Measurements from ENCODE around the gene CCDC122. TPM values are rescaled to one million over a fixed set of nuclear protein-coding genes. Genes with fewer than 3 reads are reported as not detected.

Gene CCDC122
- total RNA-seq, 1 donor from 2014 or later: 7.4 TPM

DNA sequence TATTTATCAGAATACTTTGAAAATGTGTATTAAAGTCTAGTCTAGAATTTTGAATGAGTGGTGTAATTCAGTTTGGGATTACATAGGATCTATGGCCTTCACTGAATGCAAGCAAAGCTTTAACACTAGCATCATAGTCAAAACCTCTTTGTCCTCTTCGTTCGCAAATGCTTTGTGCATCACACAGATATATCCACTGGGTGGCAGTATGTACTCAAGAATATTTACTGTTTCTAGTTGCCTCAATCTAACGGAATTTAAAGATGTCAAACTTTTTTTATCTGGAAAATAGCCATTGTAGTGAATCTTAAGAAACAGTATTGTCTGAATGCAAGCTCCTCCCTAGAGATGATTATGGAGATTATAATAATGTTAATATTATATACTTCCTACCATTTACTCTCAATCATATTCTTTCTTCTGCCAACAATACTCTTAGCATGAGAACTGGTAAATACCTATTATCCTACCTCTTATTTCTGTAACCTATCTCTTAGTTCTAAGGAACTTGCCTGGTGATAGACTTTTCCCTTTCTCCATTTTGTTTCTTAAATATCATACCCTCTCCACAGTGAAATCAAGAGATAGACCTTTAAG, 26.0 kb upstream of the CCDC122 start:
- TF ChIP-seq, protein P1, sequence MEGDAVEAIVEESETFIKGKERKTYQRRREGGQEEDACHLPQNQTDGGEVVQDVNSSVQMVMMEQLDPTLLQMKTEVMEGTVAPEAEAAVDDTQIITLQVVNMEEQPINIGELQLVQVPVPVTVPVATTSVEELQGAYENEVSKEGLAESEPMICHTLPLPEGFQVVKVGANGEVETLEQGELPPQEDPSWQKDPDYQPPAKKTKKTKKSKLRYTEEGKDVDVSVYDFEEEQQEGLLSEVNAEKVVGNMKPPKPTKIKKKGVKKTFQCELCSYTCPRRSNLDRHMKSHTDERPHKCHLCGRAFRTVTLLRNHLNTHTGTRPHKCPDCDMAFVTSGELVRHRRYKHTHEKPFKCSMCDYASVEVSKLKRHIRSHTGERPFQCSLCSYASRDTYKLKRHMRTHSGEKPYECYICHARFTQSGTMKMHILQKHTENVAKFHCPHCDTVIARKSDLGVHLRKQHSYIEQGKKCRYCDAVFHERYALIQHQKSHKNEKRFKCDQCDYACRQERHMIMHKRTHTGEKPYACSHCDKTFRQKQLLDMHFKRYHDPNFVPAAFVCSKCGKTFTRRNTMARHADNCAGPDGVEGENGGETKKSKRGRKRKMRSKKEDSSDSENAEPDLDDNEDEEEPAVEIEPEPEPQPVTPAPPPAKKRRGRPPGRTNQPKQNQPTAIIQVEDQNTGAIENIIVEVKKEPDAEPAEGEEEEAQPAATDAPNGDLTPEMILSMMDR (IDR thresholded peaks at IDR 0.05; ENCODE audit: insufficient read depth, low read length, poor library complexity, severe bottlenecking): peak; percentile 57
- H3K4me3 ChIP-seq (ENCODE audit: low read depth, low read length): no peak overlapping the region
- peak; percentile 29 for DNase-seq (ENCODE audit: low read depth)
- no peaks in the 10 kb centered on the region for H3K36me3 ChIP-seq (ENCODE audit: control insufficient read depth, insufficient read depth, low read length)
- no peaks in the 10 kb centered on the region for H3K27me3 ChIP-seq (ENCODE audit: control insufficient read depth, insufficient read depth, low read length)

DNA sequence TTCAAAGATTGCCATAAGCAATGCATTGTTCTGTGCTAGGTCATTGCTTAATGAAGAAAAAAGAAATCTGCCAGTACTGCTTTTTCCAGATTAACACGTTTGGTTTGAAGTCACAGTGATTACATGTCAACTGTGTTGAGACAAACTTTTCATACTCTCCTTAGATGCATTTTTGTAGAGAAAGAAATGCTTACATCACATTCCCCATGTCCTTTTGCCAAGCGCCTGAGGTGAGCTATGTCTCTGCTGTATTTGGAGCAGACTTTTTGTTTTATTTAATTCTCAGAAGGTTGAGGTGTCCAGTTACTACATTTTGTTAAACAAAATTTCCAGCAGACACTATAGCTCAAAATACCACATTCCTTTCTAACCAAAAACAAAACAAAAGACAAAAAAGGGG, 16.4 kb upstream of the CCDC122 start:
- no peak for DNase-seq (ENCODE audit: low read depth)

DNA sequence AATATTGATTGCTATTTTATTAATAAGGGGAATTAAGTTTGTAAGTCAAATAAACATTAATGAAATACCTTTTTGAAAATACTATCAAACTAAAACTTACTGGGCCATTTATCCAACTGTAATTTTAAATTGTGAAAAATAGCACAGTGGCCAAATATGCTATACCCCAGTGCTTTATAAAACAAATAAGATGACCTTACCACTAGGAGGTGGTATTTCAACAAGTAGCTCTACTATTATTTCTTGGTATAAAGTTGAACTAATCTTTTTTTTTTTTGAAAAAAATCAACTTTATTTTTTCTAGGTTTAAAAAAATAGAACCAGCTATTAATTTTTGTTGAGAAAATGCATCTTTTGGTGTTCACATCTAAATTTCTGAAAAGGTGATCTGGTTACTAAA, 14.9 kb upstream of the CCDC122 start:
- Histone ChIP-seq H3K36me3 (ENCODE audit: control insufficient read depth, insufficient read depth, low read length) (no peaks in the 10 kb centered on the region), H3K27me3 (ENCODE audit: control insufficient read depth, insufficient read depth, low read length) (no peaks in the 10 kb centered on the region), H3K4me3 (ENCODE audit: low read depth, low read length) (no peak overlapping the region)
- TF ChIP-seq, protein P1 (IDR thresholded peaks at IDR 0.05; ENCODE audit: insufficient read depth, low read length, poor library complexity, severe bottlenecking): peak; percentile 40
- DNase-seq (ENCODE audit: low read depth): no peak

More for the DNA sequence above, 16.4 kb upstream of the CCDC122 start:
- H3K4me3 ChIP-seq (ENCODE audit: low read depth, low read length): no peak overlapping the region
- no peaks in the 10 kb centered on the region for H3K36me3 ChIP-seq (ENCODE audit: control insufficient read depth, insufficient read depth, low read length)
- H3K27me3 ChIP-seq (ENCODE audit: control insufficient read depth, insufficient read depth, low read length): no peaks in the 10 kb centered on the region
- TF ChIP-seq, protein P1 (IDR thresholded peaks at IDR 0.05; ENCODE audit: insufficient read depth, low read length, poor library complexity, severe bottlenecking): no peak

DNA sequence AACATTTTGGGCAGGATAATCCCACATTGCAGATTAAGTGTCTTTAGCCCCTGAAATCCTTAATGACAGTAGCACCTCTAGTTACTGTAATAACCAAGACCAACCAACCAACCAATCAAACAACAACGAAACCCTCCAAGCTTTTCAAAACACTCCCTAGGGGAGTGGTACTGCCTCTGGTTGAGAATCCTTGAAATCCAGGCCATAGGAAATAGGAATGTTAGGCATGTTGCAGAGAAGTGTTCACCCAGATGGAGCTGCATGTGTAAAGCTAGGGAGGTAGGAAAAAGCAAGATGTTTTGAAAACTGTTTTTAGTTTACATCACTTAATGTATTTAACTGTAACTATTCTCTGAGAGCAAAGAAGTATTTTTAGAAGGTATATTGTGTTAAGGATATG, 4.7 kb upstream of the CCDC122 start:
- H3K36me3 ChIP-seq (ENCODE audit: control insufficient read depth, insufficient read depth, low read length): no peaks in the 10 kb centered on the region

DNA sequence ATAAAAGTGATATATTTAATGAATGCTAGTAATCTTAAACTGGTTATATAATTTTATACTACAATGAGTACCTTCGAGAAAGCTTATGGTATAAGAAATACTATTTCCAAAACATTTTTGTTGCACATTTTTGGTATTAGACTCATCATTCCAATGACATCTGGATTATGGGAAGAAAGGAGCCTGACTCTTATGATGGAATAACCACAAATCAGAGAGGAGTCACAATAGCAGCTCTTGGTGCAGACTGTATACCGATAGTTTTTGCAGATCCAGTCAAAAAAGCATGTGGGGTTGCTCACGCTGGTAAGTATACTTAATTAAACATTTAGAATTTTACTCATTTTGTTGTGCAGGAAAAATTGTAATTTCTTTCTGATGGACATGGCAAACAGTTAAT, 4.1 kb upstream of the CCDC122 start:
- no peak overlapping the region for H3K4me3 ChIP-seq (ENCODE audit: low read depth, low read length)
- no peak for DNase-seq (ENCODE audit: low read depth)
- no peaks in the 10 kb centered on the region for H3K27me3 ChIP-seq (ENCODE audit: control insufficient read depth, insufficient read depth, low read length)
- H3K36me3 ChIP-seq (ENCODE audit: control insufficient read depth, insufficient read depth, low read length): no peaks in the 10 kb centered on the region
- TF ChIP-seq, protein P1 (IDR thresholded peaks at IDR 0.05; ENCODE audit: insufficient read depth, low read length, poor library complexity, severe bottlenecking): no peak

More for the DNA sequence above, 4.7 kb upstream of the CCDC122 start:
- TF ChIP-seq, protein P1 (IDR thresholded peaks at IDR 0.05; ENCODE audit: insufficient read depth, low read length, poor library complexity, severe bottlenecking): no peak
- H3K27me3 ChIP-seq (ENCODE audit: control insufficient read depth, insufficient read depth, low read length): no peaks in the 10 kb centered on the region
- no peak overlapping the region for H3K4me3 ChIP-seq (ENCODE audit: low read depth, low read length)
- no peak for DNase-seq (ENCODE audit: low read depth)

DNA sequence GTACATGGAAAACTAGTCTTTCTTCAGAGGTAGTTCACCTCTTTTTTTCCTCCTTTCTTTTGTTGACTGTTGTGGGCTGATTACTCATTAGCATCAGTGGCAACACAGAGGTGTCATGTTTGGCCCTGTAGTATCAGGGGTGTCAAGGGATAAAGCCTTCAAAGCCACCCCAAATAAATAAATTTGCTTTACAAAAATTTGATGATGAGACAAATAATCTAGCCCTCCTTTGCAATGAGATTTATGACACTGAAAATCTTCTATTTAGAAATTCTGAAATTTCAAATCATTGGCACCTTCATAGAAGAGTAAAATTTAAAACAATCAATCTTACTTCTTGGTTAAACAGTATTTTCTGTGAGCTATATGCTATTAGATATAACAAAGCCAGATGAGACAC, 2.0 kb upstream of the CCDC122 start:
- no peak for DNase-seq (ENCODE audit: low read depth)
- Histone ChIP-seq H3K4me3 (ENCODE audit: low read depth, low read length) (no peak overlapping the region), H3K27me3 (ENCODE audit: control insufficient read depth, insufficient read depth, low read length) (no peaks in the 10 kb centered on the region), H3K36me3 (ENCODE audit: control insufficient read depth, insufficient read depth, low read length) (no peaks in the 10 kb centered on the region)
- TF ChIP-seq, protein P1 (IDR thresholded peaks at IDR 0.05; ENCODE audit: insufficient read depth, low read length, poor library complexity, severe bottlenecking): no peak
